Measurements from ENCODE around the gene ZNF816.
"Not testable (repeated sequence)": the region's sequence is repeated elsewhere in the genome, so short reads cannot be mapped to it uniquely, and the experiment has no call there.

The ZNF816 gene

GRCh38 chr19:52948025-52948770 lies 14.5 kb downstream of the ZNF816 start:
- DNase-seq (ENCODE audit: low read depth) = no peak
- no peak for TF ChIP-seq CTCF (conservative IDR thresholded peaks at IDR 0.05; ENCODE audit: low read depth, low read length)
- H3K4me3 ChIP-seq (ENCODE audit: low read depth, low read length) = no peak overlapping the region

GRCh38 chr19:52946322-52947310 lies 16.1 kb downstream of the ZNF816 start:
- no peak overlapping the region for H3K4me3 ChIP-seq (ENCODE audit: low read depth, low read length)
- DNase-seq (ENCODE audit: low read depth) = peak; percentile 51
- TF ChIP-seq CTCF (conservative IDR thresholded peaks at IDR 0.05; ENCODE audit: low read depth, low read length) = no peak

GRCh38 chr19:52945652-52946321 lies 16.9 kb downstream of the ZNF816 start:
- no peak for DNase-seq (ENCODE audit: low read depth)
- no peak overlapping the region for H3K4me3 ChIP-seq (ENCODE audit: low read depth, low read length)
- TF ChIP-seq CTCF (conservative IDR thresholded peaks at IDR 0.05; ENCODE audit: low read depth, low read length) = no peak

- not testable (repeated sequence) for H3K4me3 ChIP-seq (ENCODE audit: low read depth, low read length); DNase-seq (ENCODE audit: low read depth)
Observed at GRCh38 chr19:52944703-52945493, 17.8 kb downstream of the ZNF816 start.

GRCh38 chr19:52943884-52944643 lies 18.6 kb downstream of the ZNF816 start:
- no peak for TF ChIP-seq CTCF (conservative IDR thresholded peaks at IDR 0.05; ENCODE audit: low read depth, low read length)
- no peak for DNase-seq (ENCODE audit: low read depth)
- H3K4me3 ChIP-seq (ENCODE audit: low read depth, low read length) = no peak overlapping the region

- no peak for DNase-seq (ENCODE audit: low read depth)
- peak overlapping the region; percentile 79 for H3K4me3 ChIP-seq (ENCODE audit: low read depth, low read length)
- no peak for TF ChIP-seq CTCF (conservative IDR thresholded peaks at IDR 0.05; ENCODE audit: low read depth, low read length)
Observed at GRCh38 chr19:52943134-52943883, 19.4 kb downstream of the ZNF816 start.

Measured in choroid plexus epithelial cell (primary cell).